Hair follicular keratinocyte (primary cell): ENCODE data around the gene TMC7. TPM values are rescaled to one million over a fixed set of nuclear protein-coding genes. Genes with fewer than 3 reads are reported as not detected.

ENCODE experiments used
- total RNA-seq: library from RNA; depleted of rRNA; stranded (reverse); fragments of >200 nt; gene quantifications from 2 replicates; pipeline ENCODE4 v1.2.3, GENCODE V29; 2015

The TMC7 gene
- total RNA-seq: 3.4 and 8.0 TPM in 2 replicates

DNA sequence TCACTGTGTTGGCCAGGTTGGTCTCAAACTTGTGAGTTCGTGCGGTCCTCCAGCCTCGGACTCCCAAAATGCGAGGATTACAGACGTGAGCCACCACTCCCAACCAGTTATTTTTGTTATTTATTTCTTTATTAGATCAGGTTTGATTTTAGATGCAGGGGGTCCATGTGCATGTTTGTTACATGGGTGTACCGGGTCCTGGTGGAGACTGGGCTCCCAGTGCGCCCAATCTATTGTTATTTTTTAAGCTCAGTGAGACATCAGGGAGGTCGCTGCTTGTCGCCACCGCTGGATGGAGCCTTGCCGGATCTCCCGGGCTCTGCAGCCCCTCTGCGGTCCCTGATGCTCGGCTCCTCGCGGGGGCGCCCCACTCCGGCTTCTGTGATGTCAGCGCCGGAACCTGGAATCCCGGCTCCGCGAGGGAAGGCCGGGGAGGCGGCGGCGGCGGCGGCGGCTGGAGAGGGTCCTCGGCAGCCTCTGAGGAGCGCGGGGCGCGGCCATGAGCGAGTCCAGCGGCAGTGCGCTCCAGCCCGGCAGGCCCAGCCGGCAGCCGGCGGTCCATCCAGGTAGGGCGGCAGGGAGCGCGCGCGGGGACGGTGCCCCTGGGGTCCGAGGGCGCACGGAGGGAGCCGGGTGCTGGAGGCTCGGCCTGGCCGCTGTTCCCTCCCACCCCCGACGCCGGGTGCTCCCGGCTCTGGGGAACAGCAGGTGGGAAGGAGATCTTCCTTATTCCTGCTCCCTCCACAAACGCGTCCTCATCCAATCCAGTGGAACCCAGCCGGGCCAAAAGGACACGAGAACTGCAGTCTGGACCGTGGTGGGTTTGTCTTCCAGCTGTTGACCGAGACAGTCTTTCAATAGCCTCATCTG, at the start of gene TMC7:
Gene TMC7, plus strand, starts transcription at position 370 of the 870 bp plus-strand sequence. Its CDS starts 130 bp downstream, at position 500.

DNA sequence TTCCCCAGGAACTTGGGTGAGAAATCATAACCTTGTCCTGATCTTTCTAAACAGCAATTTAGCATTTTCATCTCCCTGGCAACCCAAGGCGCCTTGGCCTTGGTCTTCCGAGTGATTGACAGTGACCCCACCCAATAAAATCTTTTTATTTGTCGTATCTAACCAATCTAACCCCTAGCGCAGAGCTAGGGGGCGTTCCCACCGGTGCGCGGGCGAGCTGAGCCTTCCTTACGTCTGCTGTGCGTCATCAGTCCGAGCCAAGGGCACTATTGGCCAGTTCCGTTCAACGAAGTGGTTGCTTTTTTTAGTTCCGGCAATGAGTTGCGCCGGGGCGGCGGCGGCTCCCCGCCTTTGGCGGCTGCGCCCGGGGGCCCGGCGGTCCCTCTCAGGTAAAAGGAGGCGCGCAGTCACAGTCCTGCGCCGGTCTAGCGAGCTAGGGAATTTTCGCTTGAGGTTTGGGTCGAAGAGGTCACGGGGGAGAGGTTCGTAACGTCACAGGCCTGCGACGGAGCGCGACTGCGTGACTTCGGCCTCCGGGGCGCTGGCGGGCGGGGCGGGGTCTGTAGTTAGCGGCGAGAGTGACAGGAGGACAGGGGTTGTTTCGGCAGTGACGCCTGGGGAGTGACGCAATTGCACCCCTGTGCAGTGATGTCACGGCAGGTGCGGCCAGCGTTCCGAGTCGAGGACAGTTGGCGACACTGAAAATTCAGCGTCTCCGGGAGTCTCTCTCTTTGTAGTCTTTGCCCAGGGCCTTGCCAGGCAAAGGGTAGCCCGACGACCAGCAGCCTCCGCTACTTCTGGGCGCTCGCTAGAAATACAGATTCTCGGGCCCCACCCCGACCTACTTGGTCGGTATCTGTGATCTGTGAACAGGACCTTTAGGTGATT, 83.9 kb downstream of the TMC7 start, which contains the start of gene COQ7:
Gene COQ7, plus strand, starts transcription at position 266 of the 888 bp plus-strand sequence. Its CDS starts 51 bp downstream, at position 317.

Other genes starting within 250 kb of the TMC7 start
- gene RPS15A, start 193.6 kb upstream of the TMC7 start, total RNA-seq: 3,215 and 3,677 TPM in 2 replicates
- 145 and 219 TPM in 2 replicates for gene ARL6IP1, start 182.4 kb upstream of the TMC7 start, total RNA-seq
- gene SMG1, start 57.5 kb upstream of the TMC7 start, total RNA-seq: 15.1 and 23.4 TPM in 2 replicates
- 10.9 and 16.2 TPM in 2 replicates for gene COQ7, start 83.7 kb downstream of the TMC7 start, total RNA-seq
- 13.8 and 19.5 TPM in 2 replicates for gene ITPRIPL2, start 130.0 kb downstream of the TMC7 start, total RNA-seq
- 0.61 TPM in 1 of 2 replicates, not detected in the other for gene SYT17, start 184.3 kb downstream of the TMC7 start, total RNA-seq